ENCODE measurements around the gene NAV2.
A peak's percentile ranks its signal among the peaks of the same experiment; 100 is the strongest.
"Not testable (repeated sequence)": the region's sequence is repeated elsewhere in the genome, so short reads cannot be mapped to it uniquely, and the experiment has no call there.

The NAV2 gene

DNA sequence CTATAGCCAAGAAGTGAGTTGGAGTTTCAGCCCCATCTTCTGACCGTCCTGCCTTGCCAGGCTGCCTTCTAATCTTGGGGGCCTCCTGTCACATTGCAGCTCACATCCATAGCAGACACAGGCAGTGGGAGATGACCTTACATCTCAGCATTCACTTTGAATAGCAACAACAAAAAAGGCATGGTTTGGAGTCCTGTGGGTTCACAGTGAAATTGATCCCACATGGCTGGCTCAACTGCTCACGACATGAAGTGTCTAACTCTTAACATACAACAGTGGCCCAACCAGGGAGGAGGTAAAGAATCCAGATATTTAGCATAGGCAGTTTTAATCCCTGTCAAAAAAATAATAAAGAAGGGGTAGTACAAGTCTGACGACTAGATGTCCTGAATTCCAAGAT lies 409.5 kb downstream of the NAV2 start:
- DNase-seq (ENCODE audit: low read depth): no peak
- TF ChIP-seq, protein P1, sequence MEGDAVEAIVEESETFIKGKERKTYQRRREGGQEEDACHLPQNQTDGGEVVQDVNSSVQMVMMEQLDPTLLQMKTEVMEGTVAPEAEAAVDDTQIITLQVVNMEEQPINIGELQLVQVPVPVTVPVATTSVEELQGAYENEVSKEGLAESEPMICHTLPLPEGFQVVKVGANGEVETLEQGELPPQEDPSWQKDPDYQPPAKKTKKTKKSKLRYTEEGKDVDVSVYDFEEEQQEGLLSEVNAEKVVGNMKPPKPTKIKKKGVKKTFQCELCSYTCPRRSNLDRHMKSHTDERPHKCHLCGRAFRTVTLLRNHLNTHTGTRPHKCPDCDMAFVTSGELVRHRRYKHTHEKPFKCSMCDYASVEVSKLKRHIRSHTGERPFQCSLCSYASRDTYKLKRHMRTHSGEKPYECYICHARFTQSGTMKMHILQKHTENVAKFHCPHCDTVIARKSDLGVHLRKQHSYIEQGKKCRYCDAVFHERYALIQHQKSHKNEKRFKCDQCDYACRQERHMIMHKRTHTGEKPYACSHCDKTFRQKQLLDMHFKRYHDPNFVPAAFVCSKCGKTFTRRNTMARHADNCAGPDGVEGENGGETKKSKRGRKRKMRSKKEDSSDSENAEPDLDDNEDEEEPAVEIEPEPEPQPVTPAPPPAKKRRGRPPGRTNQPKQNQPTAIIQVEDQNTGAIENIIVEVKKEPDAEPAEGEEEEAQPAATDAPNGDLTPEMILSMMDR (IDR thresholded peaks at IDR 0.05; ENCODE audit: control insufficient read depth, extremely low read depth, insufficient read depth): no peak
- H3K4me3 ChIP-seq (ENCODE audit: low read depth, low read length): no peak overlapping the region

DNA sequence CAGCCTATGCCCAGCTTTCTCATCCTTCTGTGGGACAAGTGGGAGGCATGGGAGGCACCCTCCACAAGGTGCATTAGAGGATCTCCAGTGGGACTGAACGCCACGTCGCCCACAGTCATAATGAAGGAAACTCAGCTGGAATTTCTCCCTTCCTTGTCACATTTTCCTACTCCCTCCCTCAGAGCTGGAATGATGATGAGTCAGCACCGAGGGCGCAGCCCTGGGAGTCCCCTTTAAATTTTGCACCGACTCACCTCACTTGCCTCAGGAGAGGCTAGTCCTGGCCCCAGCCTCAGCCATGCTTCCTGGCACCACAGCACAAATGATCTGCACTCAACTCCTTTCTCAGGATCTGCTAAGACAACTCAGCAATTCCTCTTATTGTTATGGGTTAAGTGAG lies 413.3 kb downstream of the NAV2 start:
- H3K4me3 ChIP-seq (ENCODE audit: low read depth, low read length): no peak overlapping the region
- TF ChIP-seq, protein P1 (IDR thresholded peaks at IDR 0.05; ENCODE audit: control insufficient read depth, extremely low read depth, insufficient read depth): no peak
- DNase-seq (ENCODE audit: low read depth): no peak

DNA sequence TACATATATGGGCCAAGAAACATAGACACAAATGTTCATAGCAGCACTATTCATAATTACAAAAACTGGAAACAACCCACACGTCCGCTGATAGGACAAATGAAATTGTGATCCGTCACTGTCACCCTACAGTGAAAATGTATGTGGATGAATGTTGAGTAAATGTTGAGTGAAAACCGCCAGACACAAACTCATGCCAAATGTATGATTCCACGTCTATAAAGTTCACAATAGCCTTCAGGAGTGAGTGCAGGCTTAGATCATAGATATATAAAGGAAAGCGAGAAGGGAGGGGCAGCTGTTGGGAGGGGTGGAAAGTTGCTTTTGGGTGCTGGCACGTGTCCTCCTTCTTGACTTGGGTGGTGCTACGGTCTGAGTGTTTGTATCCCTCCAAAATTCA lies 414.1 kb downstream of the NAV2 start:
- no peak for DNase-seq (ENCODE audit: low read depth)
- H3K4me3 ChIP-seq (ENCODE audit: low read depth, low read length): no peak overlapping the region
- TF ChIP-seq, protein P1 (IDR thresholded peaks at IDR 0.05; ENCODE audit: control insufficient read depth, extremely low read depth, insufficient read depth): no peak

DNA sequence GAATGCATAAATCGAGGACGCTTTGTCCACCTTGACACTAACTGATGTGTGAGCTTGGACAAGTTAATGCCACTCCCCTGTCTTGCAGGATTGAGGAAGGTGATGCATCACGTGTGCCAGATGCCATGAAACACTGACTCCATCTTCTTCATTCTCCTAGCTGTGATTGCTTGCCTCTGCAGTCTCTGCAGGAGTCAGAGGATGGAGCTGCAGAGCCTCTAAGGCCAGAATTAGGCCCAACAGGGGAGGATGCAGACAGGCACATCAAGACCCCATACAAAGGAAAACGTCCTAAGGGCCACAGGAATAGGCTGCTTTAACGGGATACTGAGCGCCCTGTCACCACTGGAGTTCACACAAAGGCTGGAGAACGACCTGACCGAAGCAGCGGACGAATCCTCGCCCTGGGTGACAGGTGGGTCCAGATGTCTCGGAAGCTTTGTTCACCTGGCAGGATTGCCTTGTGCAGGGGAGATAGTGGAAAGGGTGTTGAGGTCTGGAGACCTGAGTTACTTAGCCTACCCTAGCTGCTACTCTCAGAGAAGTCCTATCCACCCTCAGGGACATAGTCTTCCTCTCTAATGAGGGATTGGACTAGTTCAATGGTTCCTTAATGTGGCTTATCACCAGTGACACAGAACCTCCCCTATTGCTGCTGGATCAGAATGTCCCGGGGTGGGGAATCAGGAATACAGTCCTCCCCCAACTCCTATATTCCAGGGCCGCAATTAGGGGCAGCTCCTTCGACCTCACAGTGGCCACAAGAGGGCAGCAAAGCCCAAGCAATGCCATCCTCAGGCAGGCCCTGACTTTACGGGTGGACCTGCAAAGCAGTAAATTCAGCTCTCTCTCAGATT lies 415.3 kb downstream of the NAV2 start:
- H3K4me3 ChIP-seq (ENCODE audit: low read depth, low read length): no peak overlapping the region
- TF ChIP-seq, protein P1 (IDR thresholded peaks at IDR 0.05; ENCODE audit: control insufficient read depth, extremely low read depth, insufficient read depth): peak; percentile 93
- peak; percentile 13 for DNase-seq (ENCODE audit: low read depth)

DNA sequence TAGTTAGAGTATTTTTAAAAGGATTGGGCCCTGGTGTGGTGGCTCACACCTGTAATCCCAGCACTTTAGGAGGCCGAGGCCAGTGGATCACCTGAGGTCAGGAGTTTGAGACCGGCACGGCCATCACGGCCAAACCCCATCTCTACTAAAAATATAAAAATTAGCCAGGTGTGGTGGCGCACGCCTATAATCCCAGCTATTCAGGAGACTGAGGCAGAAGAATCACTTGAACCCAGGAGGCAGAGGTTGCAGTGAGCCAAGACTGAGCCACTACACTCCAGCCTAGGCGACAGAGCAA lies 415.8 kb downstream of the NAV2 start:
- H3K4me3 ChIP-seq (ENCODE audit: low read depth, low read length); DNase-seq (ENCODE audit: low read depth): not testable (repeated sequence)

DNA sequence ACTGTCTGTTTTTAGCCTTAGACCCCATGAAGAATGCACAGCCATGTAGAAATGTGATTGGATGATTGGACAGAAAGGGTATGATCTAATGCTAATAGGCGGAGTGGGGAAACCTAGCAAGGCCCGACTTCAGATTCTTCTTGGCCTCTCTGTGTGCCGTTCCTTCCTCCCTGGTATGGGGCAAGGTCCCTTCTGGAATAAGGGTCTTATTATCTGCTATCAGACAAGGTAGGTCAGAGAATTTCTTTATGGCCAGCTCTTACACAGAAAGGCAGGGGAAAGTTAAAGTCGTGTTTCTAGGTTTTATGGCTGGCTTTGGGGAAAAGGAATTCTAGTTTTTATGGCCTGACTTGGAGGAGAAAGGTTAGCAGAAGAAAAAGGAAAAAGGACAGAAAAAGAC lies 417.0 kb downstream of the NAV2 start:
- H3K4me3 ChIP-seq (ENCODE audit: low read depth, low read length): no peak overlapping the region
- DNase-seq (ENCODE audit: low read depth): no peak
- TF ChIP-seq, protein P1 (IDR thresholded peaks at IDR 0.05; ENCODE audit: control insufficient read depth, extremely low read depth, insufficient read depth): no peak

DNA sequence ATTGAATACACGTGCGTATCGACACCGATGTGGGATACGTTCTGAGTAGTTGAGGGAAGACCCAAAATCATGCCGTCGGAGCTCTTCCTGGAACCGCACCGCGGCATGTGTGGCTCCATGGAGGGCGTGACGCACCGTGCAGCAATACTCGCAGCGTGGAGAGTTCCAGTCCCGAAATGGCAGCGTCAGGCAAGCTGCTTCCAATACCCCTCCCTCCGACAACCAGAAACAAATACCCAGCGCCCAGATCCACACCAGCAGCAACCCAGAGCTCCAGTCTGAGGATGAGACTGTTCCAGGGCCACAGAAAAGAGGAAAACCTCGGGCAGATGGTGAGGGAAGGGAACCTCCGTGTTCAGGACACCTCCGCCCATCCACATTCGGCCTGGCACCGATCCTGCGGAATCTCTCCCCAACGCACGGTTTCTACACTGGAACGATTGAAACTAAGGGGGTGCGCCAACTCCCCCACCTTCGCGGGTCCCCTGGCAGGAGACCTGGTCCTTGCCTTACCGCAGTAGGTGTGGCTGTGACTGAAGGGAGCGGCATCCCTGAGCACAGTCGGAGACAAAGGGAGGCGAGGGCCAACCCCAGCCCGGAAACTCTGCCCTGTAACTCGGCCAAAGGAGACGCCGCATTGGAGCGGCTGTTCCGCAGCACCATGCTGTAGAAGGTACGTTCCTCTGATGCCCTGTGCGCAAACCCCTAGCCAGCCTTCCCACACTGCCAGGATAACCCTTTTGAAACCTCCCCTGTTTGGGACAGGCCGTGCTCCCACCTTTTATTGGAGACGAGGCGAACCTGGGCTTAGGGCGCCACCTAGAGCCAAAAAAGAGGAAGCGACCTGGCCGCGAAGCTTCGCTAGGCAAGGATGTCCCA lies 419.4 kb downstream of the NAV2 start:
- H3K4me3 ChIP-seq (ENCODE audit: low read depth, low read length): peak overlapping the region; percentile 45
- TF ChIP-seq, protein P1 (IDR thresholded peaks at IDR 0.05; ENCODE audit: control insufficient read depth, extremely low read depth, insufficient read depth): peak; percentile 84
- no peak for DNase-seq (ENCODE audit: low read depth)
